Measurements from ENCODE around the gene PCCA.
A peak's percentile ranks its signal among the peaks of the same experiment; 100 is the strongest.

The PCCA gene

GRCh38 chr13:100506600-100507422 is 417.9 kb downstream of the PCCA start:
- Histone ChIP-seq H3K27me3 (ENCODE audit: control insufficient read depth, insufficient read depth, low read length) (no peaks in the 10 kb centered on the region), H3K4me1 (ENCODE audit: control insufficient read depth, insufficient read depth, low read length) (peaks cover 5% of the 10 kb centered on the region; the same call in 1 of the 2 replicates), H3K4me3 (ENCODE audit: low read length) (no peak overlapping the region), H3K9me3 (ENCODE audit: control insufficient read depth, insufficient read depth, low read length) (no peaks in the 10 kb centered on the region), H3K27ac (ENCODE audit: low read length) (no peak overlapping the region), H3K36me3 (ENCODE audit: control insufficient read depth, insufficient read depth, low read length) (no peaks in the 10 kb centered on the region)
- 100% methylated on average over 2 of the region's 9 CpGs for WGBS (ENCODE audit: insufficient coverage, insufficient read length)
- no peak for DNase-seq (ENCODE audit: low read depth, low spot score)

DNA sequence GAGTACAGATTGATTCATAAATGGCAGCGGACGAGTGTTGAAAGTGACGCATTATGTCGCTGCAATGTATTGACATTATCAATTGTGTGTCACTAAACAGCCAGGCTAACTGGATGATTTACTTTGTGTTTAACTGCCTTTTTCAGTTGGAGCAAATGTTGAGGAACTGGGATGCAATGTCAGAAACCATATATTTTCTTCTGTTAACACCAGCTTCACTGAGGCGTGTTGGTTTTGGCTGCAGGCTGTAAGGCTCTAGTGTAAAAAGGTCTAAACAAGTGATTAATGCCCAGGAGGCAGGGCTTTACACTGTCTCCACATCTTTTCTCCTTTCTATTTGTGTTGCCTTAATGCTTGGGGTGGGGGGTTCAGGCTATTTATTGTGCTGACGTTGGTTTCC is 419.6 kb downstream of the PCCA start:
- Histone ChIP-seq H3K36me3 (ENCODE audit: control insufficient read depth, insufficient read depth, low read length) (no peaks in the 10 kb centered on the region), H3K9me3 (ENCODE audit: control insufficient read depth, insufficient read depth, low read length) (no peaks in the 10 kb centered on the region), H3K4me3 (ENCODE audit: low read length) (no peak overlapping the region), H3K27ac (ENCODE audit: low read length) (no peak overlapping the region), H3K4me1 (ENCODE audit: control insufficient read depth, insufficient read depth, low read length) (peaks cover 5% of the 10 kb centered on the region; the same call in 1 of the 2 replicates), H3K27me3 (ENCODE audit: control insufficient read depth, insufficient read depth, low read length) (no peaks in the 10 kb centered on the region)
- no CpG with 5 or more reads among the region's 6 CpGs for WGBS (ENCODE audit: insufficient coverage, insufficient read length)
- DNase-seq (ENCODE audit: low read depth, low spot score) = no peak

DNA sequence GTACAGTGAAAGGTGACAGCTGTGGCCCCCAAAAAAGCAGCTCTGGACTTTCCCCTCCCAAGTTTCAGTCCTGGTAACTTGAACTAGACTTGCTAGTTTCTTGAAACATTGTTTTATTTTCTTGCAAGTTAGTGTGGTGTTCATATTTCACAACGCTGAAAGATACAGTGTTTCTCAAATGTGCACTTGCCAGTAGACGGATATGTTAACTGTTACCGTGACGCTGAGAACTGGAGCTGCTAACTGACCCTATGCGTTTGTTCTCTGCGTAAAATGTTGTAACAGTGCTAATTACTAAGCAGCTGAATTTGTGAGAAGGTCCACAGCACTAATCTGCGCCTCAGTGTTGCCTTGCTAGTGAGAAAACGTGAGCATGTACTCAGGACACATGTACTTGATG is 420.1 kb downstream of the PCCA start:
- H3K36me3 ChIP-seq (ENCODE audit: control insufficient read depth, insufficient read depth, low read length) = no peaks in the 10 kb centered on the region
- H3K9me3 ChIP-seq (ENCODE audit: control insufficient read depth, insufficient read depth, low read length) = no peaks in the 10 kb centered on the region
- H3K27me3 ChIP-seq (ENCODE audit: control insufficient read depth, insufficient read depth, low read length) = no peaks in the 10 kb centered on the region
- no peak overlapping the region for H3K4me3 ChIP-seq (ENCODE audit: low read length)
- H3K27ac ChIP-seq (ENCODE audit: low read length) = no peak overlapping the region
- no CpG with 5 or more reads among the region's 8 CpGs for WGBS (ENCODE audit: insufficient coverage, insufficient read length)
- no peak for DNase-seq (ENCODE audit: low read depth, low spot score)
- H3K4me1 ChIP-seq (ENCODE audit: control insufficient read depth, insufficient read depth, low read length) = peaks cover 5% of the 10 kb centered on the region; the same call in 1 of the 2 replicates

GRCh38 chr13:100510208-100510957 is 421.5 kb downstream of the PCCA start:
- WGBS (ENCODE audit: insufficient coverage, insufficient read length) = no CpG with 5 or more reads among the region's 11 CpGs
- no peaks in the 10 kb centered on the region for H3K9me3 ChIP-seq (ENCODE audit: control insufficient read depth, insufficient read depth, low read length)
- H3K4me1 ChIP-seq (ENCODE audit: control insufficient read depth, insufficient read depth, low read length) = peaks cover 5% of the 10 kb centered on the region; the same call in 1 of the 2 replicates
- H3K27me3 ChIP-seq (ENCODE audit: control insufficient read depth, insufficient read depth, low read length) = no peaks in the 10 kb centered on the region
- no peak overlapping the region for H3K4me3 ChIP-seq (ENCODE audit: low read length)
- peak overlapping the region; percentile 18 for H3K27ac ChIP-seq (ENCODE audit: low read length)
- DNase-seq (ENCODE audit: low read depth, low spot score) = peak; percentile 50
- no peaks in the 10 kb centered on the region for H3K36me3 ChIP-seq (ENCODE audit: control insufficient read depth, insufficient read depth, low read length)

DNA sequence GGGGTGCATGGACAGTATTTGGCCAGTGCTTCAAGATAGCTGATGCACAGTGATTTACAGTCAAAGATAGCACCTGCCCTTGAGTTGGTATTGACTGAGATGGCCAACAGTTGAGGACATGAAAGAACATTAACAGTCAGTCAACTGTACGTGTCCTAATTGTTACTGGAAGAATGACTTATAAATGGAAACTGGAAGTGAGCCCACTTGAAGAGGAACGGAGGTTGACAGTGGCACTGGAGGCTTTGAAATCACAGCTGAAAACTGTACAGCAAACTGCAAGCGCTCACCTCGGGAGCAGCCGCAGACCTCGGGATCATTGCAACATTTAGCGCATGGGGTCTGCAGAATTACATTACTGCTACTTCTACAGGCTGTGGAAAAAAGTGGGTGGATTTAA is 422.6 kb downstream of the PCCA start:
- H3K36me3 ChIP-seq (ENCODE audit: control insufficient read depth, insufficient read depth, low read length) = no peaks in the 10 kb centered on the region
- DNase-seq (ENCODE audit: low read depth, low spot score) = no peak
- WGBS (ENCODE audit: insufficient coverage, insufficient read length) = no CpG with 5 or more reads among the region's 7 CpGs
- no peaks in the 10 kb centered on the region for H3K27me3 ChIP-seq (ENCODE audit: control insufficient read depth, insufficient read depth, low read length)
- H3K27ac ChIP-seq (ENCODE audit: low read length) = no peak overlapping the region
- no peaks in the 10 kb centered on the region for H3K9me3 ChIP-seq (ENCODE audit: control insufficient read depth, insufficient read depth, low read length)
- H3K4me3 ChIP-seq (ENCODE audit: low read length) = no peak overlapping the region
- H3K4me1 ChIP-seq (ENCODE audit: control insufficient read depth, insufficient read depth, low read length) = peaks cover 5% of the 10 kb centered on the region; the same call in 1 of the 2 replicates

DNA sequence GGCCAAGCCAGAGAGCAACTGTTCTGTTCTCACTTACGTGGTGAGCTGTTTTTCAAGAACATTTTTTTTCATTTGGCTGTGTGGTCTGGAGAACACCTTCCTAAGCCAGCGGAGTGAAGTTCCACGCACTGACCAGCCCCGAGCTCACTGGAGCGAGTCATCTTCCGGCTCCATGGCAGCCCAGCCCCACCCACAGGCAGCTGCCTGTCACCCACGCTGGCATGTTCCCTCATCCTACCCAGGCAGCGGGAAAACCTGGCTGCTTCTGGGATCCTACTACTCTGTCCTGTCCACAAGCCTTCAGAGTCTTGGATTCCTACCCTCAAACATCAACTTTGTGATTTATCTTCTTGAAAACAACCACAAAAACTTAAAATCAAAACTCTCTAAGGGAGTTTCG is 423.5 kb downstream of the PCCA start:
- no CpG with 5 or more reads among the region's 9 CpGs for WGBS (ENCODE audit: insufficient coverage, insufficient read length)
- no peaks in the 10 kb centered on the region for H3K27me3 ChIP-seq (ENCODE audit: control insufficient read depth, insufficient read depth, low read length)
- DNase-seq (ENCODE audit: low read depth, low spot score) = no peak

GRCh38 chr13:100513171-100513570 is 424.3 kb downstream of the PCCA start:
- Histone ChIP-seq H3K27me3 (ENCODE audit: control insufficient read depth, insufficient read depth, low read length) (no peaks in the 10 kb centered on the region), H3K4me1 (ENCODE audit: control insufficient read depth, insufficient read depth, low read length) (peaks cover 5% of the 10 kb centered on the region; the same call in 1 of the 2 replicates), H3K36me3 (ENCODE audit: control insufficient read depth, insufficient read depth, low read length) (no peaks in the 10 kb centered on the region), H3K4me3 (ENCODE audit: low read length) (no peak overlapping the region), H3K27ac (ENCODE audit: low read length) (no peak overlapping the region), H3K9me3 (ENCODE audit: control insufficient read depth, insufficient read depth, low read length) (no peaks in the 10 kb centered on the region)
- no peak for DNase-seq (ENCODE audit: low read depth, low spot score)
- no CpG with 5 or more reads among the region's 3 CpGs for WGBS (ENCODE audit: insufficient coverage, insufficient read length)

More for the DNA sequence above, 423.5 kb downstream of the PCCA start:
- H3K9me3 ChIP-seq (ENCODE audit: control insufficient read depth, insufficient read depth, low read length) = no peaks in the 10 kb centered on the region
- peaks cover 5% of the 10 kb centered on the region; the same call in 1 of the 2 replicates for H3K4me1 ChIP-seq (ENCODE audit: control insufficient read depth, insufficient read depth, low read length)
- no peaks in the 10 kb centered on the region for H3K36me3 ChIP-seq (ENCODE audit: control insufficient read depth, insufficient read depth, low read length)
- no peak overlapping the region for H3K4me3 ChIP-seq (ENCODE audit: low read length)
- H3K27ac ChIP-seq (ENCODE audit: low read length) = no peak overlapping the region

DNA sequence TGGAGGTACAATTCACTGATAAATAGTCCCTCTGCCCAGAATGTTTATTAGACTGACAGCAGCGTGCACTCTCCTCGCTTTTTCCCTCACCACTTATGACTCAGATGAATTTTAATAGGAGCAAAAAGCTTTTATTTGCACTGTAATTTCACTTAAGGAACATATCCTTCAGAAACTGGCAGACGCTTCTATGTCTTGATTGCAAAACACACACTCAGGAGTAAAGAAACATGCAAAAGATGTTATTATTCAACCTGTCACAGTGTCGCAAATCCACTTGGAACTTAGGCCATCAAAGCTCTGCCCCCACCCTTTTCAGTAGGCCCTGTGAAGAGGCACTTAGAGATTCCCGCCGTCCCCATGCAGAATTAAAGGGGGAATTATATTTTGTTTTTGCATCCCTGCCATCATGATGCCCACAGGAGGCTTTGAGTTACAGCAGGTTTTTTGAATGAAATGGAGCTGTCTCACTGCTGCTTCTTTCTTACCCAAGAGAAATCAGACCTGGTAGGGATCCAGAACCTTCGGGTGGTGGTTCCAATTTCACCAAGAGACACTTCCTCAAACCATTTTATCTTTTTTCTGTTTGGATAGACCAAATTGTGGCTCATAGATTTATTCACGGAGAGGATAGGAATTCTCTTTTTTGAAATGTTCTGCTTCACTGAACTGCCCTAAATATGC is 425.2 kb downstream of the PCCA start:
- WGBS (ENCODE audit: insufficient coverage, insufficient read length) = no CpG with 5 or more reads among the region's 8 CpGs
- Histone ChIP-seq H3K9me3 (ENCODE audit: control insufficient read depth, insufficient read depth, low read length) (no peaks in the 10 kb centered on the region), H3K4me1 (ENCODE audit: control insufficient read depth, insufficient read depth, low read length) (peaks cover 1% of the 10 kb centered on the region; the same call in 1 of the 2 replicates), H3K27ac (ENCODE audit: low read length) (no peak overlapping the region), H3K27me3 (ENCODE audit: control insufficient read depth, insufficient read depth, low read length) (no peaks in the 10 kb centered on the region), H3K4me3 (ENCODE audit: low read length) (no peak overlapping the region), H3K36me3 (ENCODE audit: control insufficient read depth, insufficient read depth, low read length) (no peaks in the 10 kb centered on the region)
- no peak for DNase-seq (ENCODE audit: low read depth, low spot score)

GRCh38 chr13:100514788-100515409 is 426.0 kb downstream of the PCCA start:
- H3K27ac ChIP-seq (ENCODE audit: low read length) = no peak overlapping the region
- no CpG with 5 or more reads among the region's 5 CpGs for WGBS (ENCODE audit: insufficient coverage, insufficient read length)
- DNase-seq (ENCODE audit: low read depth, low spot score) = peak; percentile 78
- H3K4me3 ChIP-seq (ENCODE audit: low read length) = no peak overlapping the region
- H3K36me3 ChIP-seq (ENCODE audit: control insufficient read depth, insufficient read depth, low read length) = no peaks in the 10 kb centered on the region
- no peaks in the 10 kb centered on the region; the same call in 1 of the 2 replicates for H3K4me1 ChIP-seq (ENCODE audit: control insufficient read depth, insufficient read depth, low read length)
- H3K27me3 ChIP-seq (ENCODE audit: control insufficient read depth, insufficient read depth, low read length) = no peaks in the 10 kb centered on the region
- no peaks in the 10 kb centered on the region for H3K9me3 ChIP-seq (ENCODE audit: control insufficient read depth, insufficient read depth, low read length)

GRCh38 chr13:100515410-100515800 is 426.5 kb downstream of the PCCA start:
- H3K4me3 ChIP-seq (ENCODE audit: low read length) = no peak overlapping the region
- WGBS (ENCODE audit: insufficient coverage, insufficient read length) = no CpG with 5 or more reads among the region's 20 CpGs
- no peaks in the 10 kb centered on the region for H3K9me3 ChIP-seq (ENCODE audit: control insufficient read depth, insufficient read depth, low read length)
- H3K27me3 ChIP-seq (ENCODE audit: control insufficient read depth, insufficient read depth, low read length) = no peaks in the 10 kb centered on the region
- DNase-seq (ENCODE audit: low read depth, low spot score) = no peak
- no peaks in the 10 kb centered on the region; the same call in 1 of the 2 replicates for H3K4me1 ChIP-seq (ENCODE audit: control insufficient read depth, insufficient read depth, low read length)
- H3K27ac ChIP-seq (ENCODE audit: low read length) = no peak overlapping the region
- no peaks in the 10 kb centered on the region for H3K36me3 ChIP-seq (ENCODE audit: control insufficient read depth, insufficient read depth, low read length)
